CD4-positive, alpha-beta T cell treated with Interferon gamma for 1 hour (primary cell): Measurements from ENCODE around the gene SLC22A3.
"Not testable (repeated sequence)": the region's sequence is repeated elsewhere in the genome, so short reads cannot be mapped to it uniquely, and the experiment has no call there.

Experiments used
- DNase-seq: peaks from one replicate; pipeline ENCODE4 v3.0.0-alpha.2; 2020

Gene SLC22A3

GRCh38 chr6:160374836-160375560 is 26.8 kb downstream of the SLC22A3 start:
- DNase-seq = no peak

DNA sequence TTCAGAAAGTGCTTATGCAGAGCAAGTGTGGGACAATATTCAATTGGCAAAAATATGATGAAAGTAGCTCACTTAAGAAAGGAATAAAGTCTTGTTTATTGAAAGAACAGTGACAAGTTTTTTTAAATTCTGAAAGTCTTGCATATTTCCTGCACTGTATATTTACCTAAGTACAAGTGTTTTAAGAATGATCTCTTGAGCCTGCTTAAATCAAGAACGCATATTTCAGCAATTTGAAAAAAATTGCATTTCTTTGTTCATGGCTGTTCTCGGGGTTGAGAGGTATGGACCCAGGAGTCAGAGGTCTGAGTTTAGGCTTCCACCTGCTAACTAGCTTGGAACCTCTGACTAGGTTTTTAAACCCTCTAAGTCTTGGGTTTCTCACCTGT is 27.4 kb downstream of the SLC22A3 start:
- no peak for DNase-seq

GRCh38 chr6:160376445-160376844 is 28.3 kb downstream of the SLC22A3 start:
- no peak for DNase-seq

DNA sequence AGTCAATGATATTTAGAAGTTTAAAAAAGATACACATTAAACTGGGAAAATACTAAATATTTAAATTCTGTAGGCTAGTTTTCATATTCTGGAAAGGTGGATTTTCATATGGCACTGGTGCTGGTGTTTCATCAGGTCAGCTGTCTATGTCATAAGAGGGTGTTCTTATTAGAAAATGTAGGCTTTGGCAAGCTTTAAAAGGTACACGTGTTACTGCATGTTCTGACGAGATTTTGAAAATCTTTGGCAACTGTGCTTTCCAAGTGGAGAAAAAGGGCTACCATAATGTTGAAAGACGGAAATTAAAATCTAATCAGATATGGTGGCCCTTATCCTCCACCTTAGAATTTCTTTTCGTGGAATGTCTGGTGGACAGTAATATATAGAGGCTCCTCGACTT is 30.0 kb downstream of the SLC22A3 start:
- no peak for DNase-seq

DNA sequence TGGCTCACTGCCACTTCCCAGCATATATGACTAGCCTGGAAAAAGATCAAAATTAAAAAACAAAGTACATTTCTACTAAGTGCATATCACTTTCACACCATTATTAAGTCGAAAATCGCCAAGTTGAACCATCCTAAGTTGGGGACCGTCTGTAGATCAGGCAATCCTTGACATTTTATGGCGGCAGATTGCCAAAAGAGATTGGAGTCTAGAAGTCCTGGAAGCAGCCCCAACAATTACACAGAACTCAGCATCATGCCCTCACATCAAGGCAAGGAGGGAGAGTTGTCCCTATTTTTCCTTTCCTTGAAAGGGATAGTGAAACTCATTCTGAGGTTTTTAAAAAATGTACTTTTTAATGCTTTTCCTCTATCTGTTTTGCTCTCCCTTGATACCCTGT is 30.7 kb downstream of the SLC22A3 start:
- DNase-seq = no peak

GRCh38 chr6:160379466-160379865 is 31.3 kb downstream of the SLC22A3 start:
- no peak for DNase-seq

DNA sequence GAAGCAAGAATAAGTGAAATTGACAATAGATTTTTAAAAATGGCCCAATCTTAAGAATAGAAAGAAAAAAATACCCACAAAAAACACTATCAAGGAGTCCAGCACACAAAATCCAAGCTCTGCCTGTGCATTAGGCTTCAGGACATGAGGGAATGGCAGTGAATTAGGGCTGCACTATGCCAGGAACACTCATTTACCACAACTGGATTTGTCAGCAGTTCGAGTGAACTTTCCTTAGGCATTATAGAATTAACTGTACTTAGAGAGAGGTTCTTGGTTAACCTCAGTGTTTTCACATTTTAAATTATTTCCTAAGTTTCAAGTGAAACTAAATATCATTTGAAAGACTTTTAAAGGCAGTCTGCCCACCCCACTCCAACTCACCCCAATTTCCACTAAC is 34.8 kb downstream of the SLC22A3 start:
- DNase-seq = no peak

GRCh38 chr6:160386869-160387530 is 38.8 kb downstream of the SLC22A3 start:
- DNase-seq = no peak

- DNase-seq = no peak
Observed at GRCh38 chr6:160387916-160388643, 39.9 kb downstream of the SLC22A3 start.

GRCh38 chr6:160388922-160389321 is 40.7 kb downstream of the SLC22A3 start:
- DNase-seq = no peak

DNA sequence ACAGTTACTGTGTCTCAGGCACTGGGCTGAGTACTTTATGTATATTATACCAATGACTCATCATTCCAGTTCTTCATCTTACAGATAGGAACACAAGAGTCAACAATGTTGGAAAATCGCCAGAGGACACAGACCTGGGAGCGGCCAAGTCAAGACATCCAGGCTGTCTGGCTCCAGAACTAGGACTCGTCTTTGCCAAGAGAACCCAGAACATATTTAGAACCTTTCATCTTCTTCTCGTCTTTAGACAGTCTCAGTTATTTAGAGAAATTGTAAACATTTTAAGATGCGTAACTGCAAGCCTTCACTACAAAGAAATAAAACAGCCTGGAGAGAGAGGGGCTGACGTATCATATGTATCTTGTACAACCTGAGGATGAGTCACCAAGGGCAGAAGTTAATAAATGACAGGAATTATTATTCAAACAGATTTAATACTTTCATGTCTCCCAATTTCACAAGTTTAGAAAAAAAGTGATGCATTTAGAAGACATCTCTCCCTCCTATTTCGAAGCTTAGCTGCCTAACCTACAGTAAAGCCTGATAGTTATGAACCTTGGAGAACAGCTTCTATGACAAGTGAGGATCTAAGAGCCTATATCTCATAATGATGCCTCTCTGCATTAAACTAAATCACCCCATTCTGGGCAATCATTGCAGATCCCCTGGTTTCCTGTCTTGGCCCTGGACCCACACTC is 43.4 kb downstream of the SLC22A3 start:
- no peak for DNase-seq

GRCh38 chr6:160393442-160393841 is 45.3 kb downstream of the SLC22A3 start:
- not testable (repeated sequence) for DNase-seq

DNA sequence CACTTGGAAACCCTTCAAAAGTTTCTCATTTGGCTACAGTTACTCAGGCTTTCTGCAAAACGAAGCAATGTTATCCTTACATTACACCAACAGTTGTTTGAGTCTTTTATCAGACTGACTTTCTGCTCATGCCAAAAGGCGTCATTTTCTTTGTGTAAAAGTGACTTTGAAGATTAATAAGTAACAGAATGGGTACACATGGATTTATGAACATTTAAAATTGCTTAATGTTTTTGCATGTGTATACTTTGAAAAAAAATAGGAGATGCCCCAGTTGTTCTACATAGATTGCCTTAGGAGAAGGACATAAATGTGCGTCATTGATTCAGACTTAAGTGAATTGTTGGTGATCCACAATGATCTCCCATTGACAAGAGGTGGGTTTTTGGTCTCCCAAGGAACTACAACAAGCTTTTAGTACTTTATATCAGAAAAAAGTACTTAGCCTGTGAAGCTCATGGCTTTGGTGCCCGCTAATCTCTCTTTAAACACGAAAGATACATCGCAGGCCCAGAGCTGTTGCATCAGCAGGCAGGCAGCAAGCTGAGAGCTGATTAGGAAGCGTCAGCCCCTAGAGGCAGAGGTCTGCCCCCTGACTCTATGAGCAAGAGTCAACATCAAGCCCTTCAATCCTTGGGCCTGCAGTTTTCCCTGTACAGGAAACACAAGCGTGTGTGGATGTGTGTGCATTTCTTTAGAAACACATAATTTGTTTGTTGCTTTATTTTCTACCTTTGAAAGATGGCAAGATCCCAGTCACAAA is 45.9 kb downstream of the SLC22A3 start:
- DNase-seq = no peak

DNA sequence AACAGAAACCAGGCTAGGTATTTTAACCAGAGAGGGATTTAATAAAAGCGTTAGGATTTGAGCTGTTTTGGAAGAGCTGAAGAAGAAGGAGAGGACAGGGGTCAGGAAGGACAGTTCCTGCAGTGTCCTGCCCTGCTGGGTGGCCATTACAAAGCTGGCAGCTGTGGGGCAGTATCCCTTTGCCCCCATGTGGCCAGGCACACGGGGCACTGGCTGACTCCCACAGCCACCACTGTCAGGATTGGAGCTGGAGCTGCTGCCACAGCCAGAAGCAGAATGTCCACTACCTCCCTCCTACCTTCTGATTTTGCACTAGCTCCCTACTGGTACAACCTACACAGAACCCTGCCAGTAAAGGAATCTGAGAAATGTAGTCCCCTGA is 46.5 kb downstream of the SLC22A3 start:
- no peak for DNase-seq

- no peak for DNase-seq
Observed at GRCh38 chr6:160395187-160395586, 47.0 kb downstream of the SLC22A3 start.

GRCh38 chr6:160396292-160396691 is 48.1 kb downstream of the SLC22A3 start:
- DNase-seq = no peak

GRCh38 chr6:160398674-160399271 is 50.6 kb downstream of the SLC22A3 start:
- DNase-seq = no peak

- DNase-seq = no peak
Observed at GRCh38 chr6:160400446-160400845, 52.3 kb downstream of the SLC22A3 start.

GRCh38 chr6:160408528-160408927 is 60.4 kb downstream of the SLC22A3 start:
- DNase-seq = no peak

DNA sequence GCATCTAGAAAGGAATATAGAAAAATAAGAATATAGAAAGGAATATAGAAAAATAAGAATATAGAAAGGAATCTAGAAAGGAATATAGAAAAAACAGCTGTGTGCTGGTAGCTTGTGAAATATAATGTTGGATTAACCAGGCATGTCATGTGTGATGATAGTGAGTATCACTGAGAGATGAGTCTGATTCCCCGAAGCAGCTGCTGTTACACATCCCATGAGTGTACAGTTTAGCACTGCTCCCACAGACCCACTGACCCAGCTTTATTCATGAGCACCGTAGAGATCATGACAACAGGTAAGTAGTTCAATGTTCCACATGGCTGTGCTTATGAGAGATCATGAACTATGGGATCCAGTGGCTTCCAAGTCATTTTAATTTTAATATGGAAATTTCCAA is 64.8 kb downstream of the SLC22A3 start:
- no peak for DNase-seq

- DNase-seq = no peak
Observed at GRCh38 chr6:160417146-160417545, 69.0 kb downstream of the SLC22A3 start.

- DNase-seq = no peak
Observed at GRCh38 chr6:160417550-160417949, 69.4 kb downstream of the SLC22A3 start.
